Fibroblast of skin of right quadriceps (primary cell): ENCODE data around the gene SMIM45.
A peak's percentile ranks its signal among the peaks of the same experiment; 100 is the strongest.

Experiments used
- DNase-seq: peaks from one replicate; pipeline ENCODE4 v3.0.0-alpha.2; 2013

The SMIM45 gene

GRCh38 chr22:41974691-41975290 lies 22.8 kb downstream of the SMIM45 start:
- DNase-seq, result no peak

- no peak for DNase-seq
Observed at GRCh38 chr22:41975299-41976069, 23.5 kb downstream of the SMIM45 start.

- no peak for DNase-seq
Observed at GRCh38 chr22:41976070-41976901, 24.3 kb downstream of the SMIM45 start.

GRCh38 chr22:41976961-41977566 lies 25.1 kb downstream of the SMIM45 start:
- no peak for DNase-seq

- no peak for DNase-seq
Observed at GRCh38 chr22:41978732-41979131, 26.8 kb downstream of the SMIM45 start.

- DNase-seq, result no peak
Observed at GRCh38 chr22:41979423-41980250, 27.7 kb downstream of the SMIM45 start.

GRCh38 chr22:41982865-41983264 lies 30.9 kb downstream of the SMIM45 start:
- DNase-seq, result no peak

GRCh38 chr22:41983513-41984405 lies 31.8 kb downstream of the SMIM45 start:
- no peak for DNase-seq

GRCh38 chr22:41987276-41987675 lies 35.3 kb downstream of the SMIM45 start:
- DNase-seq, result no peak

GRCh38 chr22:41989246-41989645 lies 37.3 kb downstream of the SMIM45 start:
- DNase-seq, result no peak

GRCh38 chr22:41991111-41991510 lies 39.2 kb downstream of the SMIM45 start:
- no peak for DNase-seq

- no peak for DNase-seq
Observed at GRCh38 chr22:41992496-41992895, 40.5 kb downstream of the SMIM45 start.

- DNase-seq, result no peak
Observed at GRCh38 chr22:41995211-41995610, 43.3 kb downstream of the SMIM45 start.

GRCh38 chr22:41996826-41997225 lies 44.9 kb downstream of the SMIM45 start:
- no peak for DNase-seq

- peak; percentile 82 for DNase-seq
Observed at GRCh38 chr22:41998361-41999261, 46.7 kb downstream of the SMIM45 start, which contains the start of gene WBP2NL. Gene WBP2NL, plus strand, starts transcription at chr22:41998788. Its CDS starts 31 bp downstream, at chr22:41998819.

- no peak for DNase-seq
Observed at GRCh38 chr22:42000466-42000865, 48.5 kb downstream of the SMIM45 start.

GRCh38 chr22:42001121-42001520 lies 49.2 kb downstream of the SMIM45 start:
- DNase-seq, result peak; percentile 8

GRCh38 chr22:42001706-42002105 lies 49.8 kb downstream of the SMIM45 start:
- DNase-seq, result no peak

GRCh38 chr22:42007922-42008321 lies 56.0 kb downstream of the SMIM45 start:
- DNase-seq, result no peak
